ENCODE data around the gene TIGD3. TPM values are rescaled to one million over a fixed set of nuclear protein-coding genes. Genes with fewer than 3 reads are reported as not detected.
A peak's percentile ranks its signal among the peaks of the same experiment; 100 is the strongest.

TIGD3 gene
- total and polyA plus RNA-seq, 2 of the 8 experiments (the other 6 are each of a cell fraction or from before 2014, with no cell fraction given): 1.1 to 1.3 TPM

- Histone ChIP-seq H3K9ac (replicated peaks in 1 of 4; ENCODE audit: extremely low read depth in 1 of 4, low read depth in 3 of 4, low read length in 3 of 4) (no peak overlapping the region), H4K20me1 (replicated peaks in 1 of 2; ENCODE audit: control insufficient read depth in 1 of 2, insufficient read depth in 2 of 2, low read length in 2 of 2) (peaks cover 0 to 3% of the 10 kb centered on the region in 2 experiments), H3K23me2 (ENCODE audit: low read depth, low read length) (peaks cover 5% of the 10 kb centered on the region; the same call in 1 of the 2 replicates), H2AK5ac (ENCODE audit: low read depth, low read length) (no peak overlapping the region), H4K8ac (ENCODE audit: extremely low read depth, insufficient read depth, low read length) (no peak overlapping the region), H2BK5ac (ENCODE audit: low read depth, low read length) (no peak overlapping the region), H4K91ac (replicated peaks; ENCODE audit: insufficient read length, low read length) (no peak overlapping the region), H3K56ac (replicated peaks; ENCODE audit: insufficient read length, low read depth, low read length) (no peak overlapping the region), H2AFZ (ENCODE audit: low read length) (no peak overlapping the region), H2BK20ac (ENCODE audit: low read length) (no peak overlapping the region), H3K36me3 (ENCODE audit: control insufficient read depth in 2 of 4, insufficient read depth in 4 of 4, low read length in 3 of 4) (no peaks in the 10 kb centered on the region; a peak in 1 of 8 replicates), H3K4me1 (replicated peaks in 1 of 4; ENCODE audit: control insufficient read depth in 3 of 4, insufficient read depth in 4 of 4, low read length in 3 of 4) (peaks cover 0 to 14% (median 5%) of the 10 kb centered on the region in 4 experiments; a peak in 5 of 7 replicates), H2BK120ac (replicated peaks; ENCODE audit: low read depth, low read length) (no peak overlapping the region), H2BK15ac (ENCODE audit: low read length) (no peak overlapping the region), H3K14ac (ENCODE audit: insufficient read length) (no peak overlapping the region), H3K4me2 (ENCODE audit: insufficient read depth in 1 of 2, low read depth in 2 of 2, low read length in 2 of 2) (0 out of 4 replicates have a peak overlapping the region, but pooled peaks of 1 of the 2 experiments have one; percentile 29), H3K79me2 (ENCODE audit: control insufficient read depth in 1 of 2, insufficient read depth in 2 of 2, low read length in 2 of 2) (no peaks in the 10 kb centered on the region), H3K9me3 (ENCODE audit: insufficient read depth in 2 of 2, low read depth in 1 of 2, low read length in 1 of 2) (no peaks in the 10 kb centered on the region), H2BK12ac (ENCODE audit: low read depth, low read length) (0 out of 2 replicates have a peak overlapping the region, but pooled peaks have one; percentile 1), H3K79me1 (ENCODE audit: low read depth, low read length) (no peaks in the 10 kb centered on the region; the same call in 1 of the 2 replicates), H3K27me3 (replicated peaks in 1 of 4; ENCODE audit: control insufficient read depth in 3 of 4, extremely low read depth in 1 of 4, insufficient read depth in 3 of 4, low read length in 3 of 4) (0 out of 7 replicates have a peak, but pooled peaks cover 0 to 2% (median 0%) of the 10 kb centered on the region in 4 experiments), H3K4me3 (ENCODE audit: extremely low read depth in 1 of 4, insufficient read depth in 2 of 4, low read depth in 3 of 4, low read length in 4 of 4) (no peak overlapping the region), H3K27ac (ENCODE audit: low read depth, low read length) (no peak overlapping the region), H3K4ac (replicated peaks; ENCODE audit: insufficient read length, low read depth, low read length) (no peak overlapping the region), H4K5ac (ENCODE audit: insufficient read length, low read depth, low read length) (no peak overlapping the region), H3K18ac (ENCODE audit: extremely low read depth, low read length) (no peak overlapping the region), H3K23ac (ENCODE audit: insufficient read length) (no peak overlapping the region)
- TF ChIP-seq CBX8 (IDR thresholded peaks at IDR 0.05; ENCODE audit: borderline replicate concordance, low read depth, low read length): no peak
- TF ChIP-seq, protein P1, sequence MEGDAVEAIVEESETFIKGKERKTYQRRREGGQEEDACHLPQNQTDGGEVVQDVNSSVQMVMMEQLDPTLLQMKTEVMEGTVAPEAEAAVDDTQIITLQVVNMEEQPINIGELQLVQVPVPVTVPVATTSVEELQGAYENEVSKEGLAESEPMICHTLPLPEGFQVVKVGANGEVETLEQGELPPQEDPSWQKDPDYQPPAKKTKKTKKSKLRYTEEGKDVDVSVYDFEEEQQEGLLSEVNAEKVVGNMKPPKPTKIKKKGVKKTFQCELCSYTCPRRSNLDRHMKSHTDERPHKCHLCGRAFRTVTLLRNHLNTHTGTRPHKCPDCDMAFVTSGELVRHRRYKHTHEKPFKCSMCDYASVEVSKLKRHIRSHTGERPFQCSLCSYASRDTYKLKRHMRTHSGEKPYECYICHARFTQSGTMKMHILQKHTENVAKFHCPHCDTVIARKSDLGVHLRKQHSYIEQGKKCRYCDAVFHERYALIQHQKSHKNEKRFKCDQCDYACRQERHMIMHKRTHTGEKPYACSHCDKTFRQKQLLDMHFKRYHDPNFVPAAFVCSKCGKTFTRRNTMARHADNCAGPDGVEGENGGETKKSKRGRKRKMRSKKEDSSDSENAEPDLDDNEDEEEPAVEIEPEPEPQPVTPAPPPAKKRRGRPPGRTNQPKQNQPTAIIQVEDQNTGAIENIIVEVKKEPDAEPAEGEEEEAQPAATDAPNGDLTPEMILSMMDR (IDR thresholded peaks at IDR 0.05; ENCODE audit: control extremely low read depth in 1 of 3, insufficient read depth in 1 of 3, low read depth in 1 of 3, low read length in 3 of 3): peak in 2 of 3 experiments; percentile 24 to 29; a peak in 2 of 4 replicates
- DNase-seq (ENCODE audit: low read depth in 1 of 2, low spot score in 2 of 2) (no peak), FAIRE-seq (no peak)
- ChIA-PET CTCF (ENCODE audit: partially characterized antibody) (interaction anchor here (0.5 to 5.8 kb wide), 19 partner anchors 10 to 150 kb away, joined by 3 to 57 read pairs (median 4); no protein-coding TSS in a partner anchor), POLR2A (ENCODE audit: partially characterized antibody) (interaction anchor here (0.8 to 17.0 kb wide), 8 partner anchors 11 to 112 kb away, joined by 3 to 202 read pairs (median 4); partner anchors contain the start of genes MALAT1 and NEAT1)
- 80% methylated on average over 9 of the region's 9 CpGs; no CpG with 5 or more reads in 1 of the 2 experiments for WGBS, 2 experiments (ENCODE audit: extremely low coverage in 1 of 2, insufficient coverage in 1 of 2, insufficient read length in 1 of 2, insufficient replicate concordance in 2 of 2, low coverage in 1 of 2, low lambda C conversion rate in 2 of 2, missing lambda C conversion rate in 1 of 2)
These were observed 36.4 kb downstream of the TIGD3 start for GRCh38 chr11:65390996-65391395.

Data from H1 (cell line).